ENCODE results near the gene ANKRD28.
"Not testable (repeated sequence)": the region's sequence is repeated elsewhere in the genome, so short reads cannot be mapped to it uniquely, and the experiment has no call there.

The ANKRD28 gene

DNA sequence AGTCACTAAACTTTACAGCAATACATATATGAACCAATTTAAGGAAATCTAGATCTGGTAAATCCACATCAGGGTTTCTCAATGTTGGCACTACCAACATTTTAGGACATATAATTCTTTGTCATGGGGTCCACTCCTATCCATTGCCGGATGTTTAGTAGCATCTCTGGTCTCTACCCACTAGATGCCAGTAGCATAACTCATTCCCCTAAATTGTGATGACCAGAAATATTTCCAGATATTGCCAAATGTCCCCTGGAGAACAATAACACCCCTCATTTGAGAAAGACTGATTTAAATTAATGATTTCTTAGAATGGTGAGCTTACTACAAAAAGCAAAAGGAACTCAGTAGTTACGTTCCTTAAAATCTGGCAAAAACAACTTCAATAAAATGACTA is 23.1 kb upstream of the ANKRD28 start:
- Histone ChIP-seq H2BK120ac (ENCODE audit: low read depth, low read length) (no peak overlapping the region), H3K4me3 (ENCODE audit: low read length) (no peak overlapping the region), H3K56ac (ENCODE audit: low read length) (no peak overlapping the region), H3K36me3 (ENCODE audit: control insufficient read depth, insufficient read depth, low read length) (no peaks in the 10 kb centered on the region), H3K79me2 (ENCODE audit: control insufficient read depth, insufficient read depth, low read length) (peaks cover 12% of the 10 kb centered on the region), H4K5ac (ENCODE audit: low read length) (no peak overlapping the region), H3K79me1 (ENCODE audit: low read length) (peaks cover 6% of the 10 kb centered on the region), H3K27ac (ENCODE audit: low read depth, low read length) (no peak overlapping the region), H2AK5ac (ENCODE audit: low read length) (no peak overlapping the region), H2BK15ac (replicated peaks; ENCODE audit: low read depth) (no peak overlapping the region), H3K4me1 (ENCODE audit: control insufficient read depth, low read depth, low read length) (no peaks in the 10 kb centered on the region), H3K4ac (ENCODE audit: low read depth, low read length) (no peak overlapping the region), H3K4me2 (ENCODE audit: low read length) (no peak overlapping the region), H3K23ac (ENCODE audit: low read length) (no peak overlapping the region), H3K18ac (ENCODE audit: low read length) (no peak overlapping the region), H4K8ac (ENCODE audit: low read depth, low read length) (no peak overlapping the region), H3K27me3 (ENCODE audit: insufficient read depth, low read length, poor library complexity) (no peaks in the 10 kb centered on the region), H3K9ac (ENCODE audit: low read length) (no peak overlapping the region), H2BK5ac (ENCODE audit: low read length) (no peak overlapping the region)
- no peak for DNase-seq
- no CpG with 5 or more reads among the region's 2 CpGs for WGBS (ENCODE audit: extremely low coverage, insufficient coverage, low lambda C conversion rate)

DNA sequence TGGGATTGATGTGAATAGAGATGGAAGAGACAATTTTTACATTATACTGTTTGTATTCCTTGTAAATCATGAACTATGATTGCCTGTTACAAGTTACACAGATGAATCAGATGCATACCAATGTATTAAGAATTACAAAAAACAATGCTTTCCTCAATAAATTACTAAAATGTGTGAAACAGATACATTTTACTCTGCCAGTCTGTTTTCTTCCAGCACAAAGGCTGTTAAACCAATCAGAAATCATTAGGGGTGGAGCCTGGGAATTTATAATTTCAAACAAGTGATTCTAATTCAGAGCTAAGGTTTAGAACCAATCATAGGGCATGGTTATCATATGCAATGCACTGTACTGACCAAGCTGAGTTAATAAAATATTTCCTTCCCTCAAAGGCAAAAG is 21.8 kb upstream of the ANKRD28 start:
- H4K8ac ChIP-seq (ENCODE audit: low read depth, low read length) = no peak overlapping the region
- H3K4me1 ChIP-seq (ENCODE audit: control insufficient read depth, low read depth, low read length) = no peaks in the 10 kb centered on the region
- no peak overlapping the region for H3K4me2 ChIP-seq (ENCODE audit: low read length)

DNA sequence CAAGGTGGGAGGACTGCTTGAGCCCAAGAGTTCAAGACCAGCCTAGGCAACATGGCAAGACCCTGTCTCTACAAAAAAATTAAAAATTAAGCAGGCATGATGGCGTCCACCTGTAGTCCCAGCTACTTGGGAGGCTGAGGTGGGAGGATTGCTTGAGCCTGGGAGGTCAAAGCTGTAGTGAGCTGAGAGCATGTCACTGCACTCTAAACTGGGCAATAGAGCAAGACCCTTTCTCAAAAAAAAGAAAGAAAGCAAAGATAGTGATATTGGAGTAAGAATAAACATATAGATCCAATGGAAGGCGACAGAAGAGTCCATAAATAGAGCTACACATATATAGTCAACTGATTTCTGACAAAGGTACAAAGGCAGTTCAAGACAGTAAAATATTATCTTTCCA is 21.3 kb upstream of the ANKRD28 start:
- H3K9ac ChIP-seq (ENCODE audit: low read length) = no peak overlapping the region
- peaks cover 10% of the 10 kb centered on the region for H3K79me2 ChIP-seq (ENCODE audit: control insufficient read depth, insufficient read depth, low read length)
- no peak overlapping the region for H2BK15ac ChIP-seq (replicated peaks; ENCODE audit: low read depth)
- H3K4me3 ChIP-seq (ENCODE audit: low read length) = no peak overlapping the region
- H3K4me2 ChIP-seq (ENCODE audit: low read length) = no peak overlapping the region
- no peak for DNase-seq
- no peak overlapping the region for H4K5ac ChIP-seq (ENCODE audit: low read length)
- no peak overlapping the region for H2AK5ac ChIP-seq (ENCODE audit: low read length)
- H3K79me1 ChIP-seq (ENCODE audit: low read length) = peaks cover 5% of the 10 kb centered on the region
- no peak overlapping the region for H3K27ac ChIP-seq (ENCODE audit: low read depth, low read length)
- no peak overlapping the region for H3K23ac ChIP-seq (ENCODE audit: low read length)
- no peaks in the 10 kb centered on the region for H3K36me3 ChIP-seq (ENCODE audit: control insufficient read depth, insufficient read depth, low read length)
- no peaks in the 10 kb centered on the region for H3K27me3 ChIP-seq (ENCODE audit: insufficient read depth, low read length, poor library complexity)
- H3K56ac ChIP-seq (ENCODE audit: low read length) = no peak overlapping the region
- no peak overlapping the region for H4K8ac ChIP-seq (ENCODE audit: low read depth, low read length)
- no peak overlapping the region for H3K4ac ChIP-seq (ENCODE audit: low read depth, low read length)
- no peak overlapping the region for H3K18ac ChIP-seq (ENCODE audit: low read length)
- H2BK5ac ChIP-seq (ENCODE audit: low read length) = no peak overlapping the region
- no peaks in the 10 kb centered on the region for H3K4me1 ChIP-seq (ENCODE audit: control insufficient read depth, low read depth, low read length)
- no CpG with 5 or more reads among the region's 2 CpGs for WGBS (ENCODE audit: extremely low coverage, insufficient coverage, low lambda C conversion rate)
- no peak overlapping the region for H2BK120ac ChIP-seq (ENCODE audit: low read depth, low read length)

More for the DNA sequence above, 21.8 kb upstream of the ANKRD28 start:
- H2BK5ac ChIP-seq (ENCODE audit: low read length) = no peak overlapping the region
- H3K9ac ChIP-seq (ENCODE audit: low read length) = no peak overlapping the region
- H2AK5ac ChIP-seq (ENCODE audit: low read length) = no peak overlapping the region
- H3K23ac ChIP-seq (ENCODE audit: low read length) = no peak overlapping the region
- peaks cover 5% of the 10 kb centered on the region for H3K79me1 ChIP-seq (ENCODE audit: low read length)
- DNase-seq = no peak
- H3K36me3 ChIP-seq (ENCODE audit: control insufficient read depth, insufficient read depth, low read length) = no peaks in the 10 kb centered on the region
- H3K27ac ChIP-seq (ENCODE audit: low read depth, low read length) = no peak overlapping the region
- no peak overlapping the region for H3K4ac ChIP-seq (ENCODE audit: low read depth, low read length)
- H3K56ac ChIP-seq (ENCODE audit: low read length) = no peak overlapping the region
- no peaks in the 10 kb centered on the region for H3K27me3 ChIP-seq (ENCODE audit: insufficient read depth, low read length, poor library complexity)
- H2BK120ac ChIP-seq (ENCODE audit: low read depth, low read length) = no peak overlapping the region
- H4K5ac ChIP-seq (ENCODE audit: low read length) = no peak overlapping the region
- peaks cover 10% of the 10 kb centered on the region for H3K79me2 ChIP-seq (ENCODE audit: control insufficient read depth, insufficient read depth, low read length)
- H3K4me3 ChIP-seq (ENCODE audit: low read length) = no peak overlapping the region
- no peak overlapping the region for H3K18ac ChIP-seq (ENCODE audit: low read length)
- no peak overlapping the region for H2BK15ac ChIP-seq (replicated peaks; ENCODE audit: low read depth)

DNA sequence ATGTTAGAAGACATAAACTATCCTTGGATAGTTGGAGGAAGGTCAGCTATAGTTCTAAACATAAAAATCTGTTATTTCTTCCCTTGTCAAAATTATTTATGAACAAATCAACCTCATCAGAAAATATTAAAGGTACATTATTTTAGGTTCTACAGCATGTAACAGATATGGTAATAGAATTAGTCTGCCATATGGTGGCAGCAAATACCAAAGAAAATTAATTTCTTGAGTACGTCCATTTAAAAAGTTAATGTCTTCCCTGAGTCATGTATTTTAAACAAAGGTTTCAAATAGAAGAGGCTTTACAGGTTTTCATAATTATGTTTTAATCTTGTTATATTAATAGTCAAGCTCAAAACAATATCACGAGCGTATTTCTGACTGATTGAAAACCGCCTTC is 17.9 kb upstream of the ANKRD28 start:
- Histone ChIP-seq H3K4me2 (ENCODE audit: low read length) (no peak overlapping the region), H3K56ac (ENCODE audit: low read length) (no peak overlapping the region), H3K79me2 (ENCODE audit: control insufficient read depth, insufficient read depth, low read length) (peaks cover 3% of the 10 kb centered on the region), H3K4me3 (ENCODE audit: low read length) (no peak overlapping the region), H2BK15ac (replicated peaks; ENCODE audit: low read depth) (no peak overlapping the region), H2BK120ac (ENCODE audit: low read depth, low read length) (no peak overlapping the region), H3K36me3 (ENCODE audit: control insufficient read depth, insufficient read depth, low read length) (no peaks in the 10 kb centered on the region), H3K4ac (ENCODE audit: low read depth, low read length) (no peak overlapping the region), H3K9ac (ENCODE audit: low read length) (no peak overlapping the region), H2AK5ac (ENCODE audit: low read length) (no peak overlapping the region), H4K8ac (ENCODE audit: low read depth, low read length) (no peak overlapping the region), H3K27me3 (ENCODE audit: insufficient read depth, low read length, poor library complexity) (no peaks in the 10 kb centered on the region), H3K18ac (ENCODE audit: low read length) (no peak overlapping the region), H3K27ac (ENCODE audit: low read depth, low read length) (no peak overlapping the region), H3K23ac (ENCODE audit: low read length) (no peak overlapping the region), H4K5ac (ENCODE audit: low read length) (no peak overlapping the region), H3K4me1 (ENCODE audit: control insufficient read depth, low read depth, low read length) (no peaks in the 10 kb centered on the region), H3K79me1 (ENCODE audit: low read length) (no peaks in the 10 kb centered on the region), H2BK5ac (ENCODE audit: low read length) (no peak overlapping the region)
- WGBS (ENCODE audit: extremely low coverage, insufficient coverage, low lambda C conversion rate) = no CpG with 5 or more reads among the region's 4 CpGs
- peak; percentile 26 for DNase-seq

DNA sequence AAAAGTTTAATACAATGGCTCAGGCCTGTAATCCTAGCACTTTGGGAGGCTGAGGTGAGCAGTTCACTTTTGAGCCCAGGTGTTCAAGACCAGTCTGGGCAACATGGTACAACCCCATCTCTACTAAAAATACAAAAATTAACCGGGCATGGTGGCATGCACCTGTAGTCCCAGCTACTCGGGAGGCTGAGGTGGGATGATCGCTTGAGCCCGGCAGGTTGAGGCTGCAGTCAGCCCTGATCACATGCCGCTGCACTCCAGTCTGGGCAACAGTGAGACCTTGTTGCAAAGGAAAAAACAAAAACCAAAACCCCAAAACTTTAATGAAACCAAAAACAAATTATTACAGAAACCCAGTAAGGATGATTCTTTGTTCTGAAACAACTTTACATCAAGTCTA is 15.3 kb upstream of the ANKRD28 start:
- not testable (repeated sequence) for DNase-seq; H3K9ac ChIP-seq (ENCODE audit: low read length); H3K4me3 ChIP-seq (ENCODE audit: low read length); H3K79me1 ChIP-seq (ENCODE audit: low read length); H2AK5ac ChIP-seq (ENCODE audit: low read length); H2BK120ac ChIP-seq (ENCODE audit: low read depth, low read length); H3K4ac ChIP-seq (ENCODE audit: low read depth, low read length); H4K8ac ChIP-seq (ENCODE audit: low read depth, low read length); H3K4me1 ChIP-seq (ENCODE audit: control insufficient read depth, low read depth, low read length); H2BK15ac ChIP-seq (replicated peaks; ENCODE audit: low read depth); H3K27ac ChIP-seq (ENCODE audit: low read depth, low read length); H3K27me3 ChIP-seq (ENCODE audit: insufficient read depth, low read length, poor library complexity); H4K5ac ChIP-seq (ENCODE audit: low read length); H3K18ac ChIP-seq (ENCODE audit: low read length); H3K79me2 ChIP-seq (ENCODE audit: control insufficient read depth, insufficient read depth, low read length); H3K36me3 ChIP-seq (ENCODE audit: control insufficient read depth, insufficient read depth, low read length); H3K56ac ChIP-seq (ENCODE audit: low read length); H3K4me2 ChIP-seq (ENCODE audit: low read length); H3K23ac ChIP-seq (ENCODE audit: low read length); H2BK5ac ChIP-seq (ENCODE audit: low read length)
- no CpG with 5 or more reads among the region's 5 CpGs for WGBS (ENCODE audit: extremely low coverage, insufficient coverage, low lambda C conversion rate)

DNA sequence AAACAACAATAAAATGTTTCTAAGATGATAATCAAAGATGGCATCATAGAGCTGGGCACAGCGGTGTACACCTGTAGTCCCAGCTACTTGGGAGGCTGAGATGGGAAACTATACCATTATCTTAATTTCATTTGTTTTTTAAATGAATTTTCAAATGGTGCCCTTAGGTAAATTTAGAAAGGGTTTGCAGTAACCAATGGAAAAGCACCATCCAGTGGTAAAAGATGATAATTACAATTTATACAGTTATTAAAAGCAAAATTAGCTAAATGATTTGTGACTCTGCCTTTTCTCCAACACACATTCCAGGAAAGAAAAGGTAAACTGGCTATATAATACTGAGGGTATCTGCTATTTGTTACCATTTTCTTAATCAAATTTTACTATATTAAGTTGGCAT is 14.4 kb upstream of the ANKRD28 start:
- Histone ChIP-seq H4K8ac (ENCODE audit: low read depth, low read length) (no peak overlapping the region), H3K18ac (ENCODE audit: low read length) (no peak overlapping the region), H3K4me3 (ENCODE audit: low read length) (no peak overlapping the region), H3K79me2 (ENCODE audit: control insufficient read depth, insufficient read depth, low read length) (peaks cover under 1% of the 10 kb centered on the region), H4K5ac (ENCODE audit: low read length) (no peak overlapping the region), H2BK5ac (ENCODE audit: low read length) (no peak overlapping the region), H2BK120ac (ENCODE audit: low read depth, low read length) (no peak overlapping the region), H3K79me1 (ENCODE audit: low read length) (no peaks in the 10 kb centered on the region), H3K9ac (ENCODE audit: low read length) (no peak overlapping the region), H3K4me2 (ENCODE audit: low read length) (no peak overlapping the region), H3K56ac (ENCODE audit: low read length) (no peak overlapping the region), H3K27ac (ENCODE audit: low read depth, low read length) (no peak overlapping the region), H3K4ac (ENCODE audit: low read depth, low read length) (no peak overlapping the region), H2BK15ac (replicated peaks; ENCODE audit: low read depth) (no peak overlapping the region), H3K4me1 (ENCODE audit: control insufficient read depth, low read depth, low read length) (no peaks in the 10 kb centered on the region), H3K23ac (ENCODE audit: low read length) (no peak overlapping the region), H3K36me3 (ENCODE audit: control insufficient read depth, insufficient read depth, low read length) (no peaks in the 10 kb centered on the region), H3K27me3 (ENCODE audit: insufficient read depth, low read length, poor library complexity) (no peaks in the 10 kb centered on the region), H2AK5ac (ENCODE audit: low read length) (no peak overlapping the region)
- DNase-seq = peak; percentile 10
- no CpG with 5 or more reads among the region's 1 CpG for WGBS (ENCODE audit: extremely low coverage, insufficient coverage, low lambda C conversion rate)

All from mesendoderm (in vitro differentiated cells).